Tibial nerve (tissue), 4 donors: ENCODE data around the gene ORC5. TPM values are rescaled to one million over a fixed set of nuclear protein-coding genes. Genes with fewer than 3 reads are reported as not detected.

Experiments used
- DNase-seq, 2 donors: peaks; one replicate each; pipeline ENCODE4 v3.0.0-alpha.2; 2019; ENCODE audit warnings: low spot score in 2 of 2
- H3K27ac ChIP-seq, 4 donors: fragments of 200-600 bp; sonication (generic) in 3 of 4; one replicate each; pipeline ENCODE4 v1.5.1; 2017 to 2019; ENCODE audit warnings: mild to moderate bottlenecking in 1 of 4
- H3K27me3 ChIP-seq, 2 donors: fragments of 200-600 bp; sonication (generic) in 1 of 2; one replicate each; pipeline versions ENCODE4 v1.5.1 to v1.6.0; 2017 to 2019
- H3K36me3 ChIP-seq, 3 donors: fragments of 200-600 bp; sonication (generic); one replicate each; pipeline ENCODE4 v1.5.1; 2018 to 2019
- H3K4me1 ChIP-seq, 4 donors: fragments of 200-600 bp; sonication (generic) in 3 of 4; one replicate each; pipeline ENCODE4 v1.5.1; 2017 to 2019
- H3K4me3 ChIP-seq, 4 donors: fragments of 200-600 bp; sonication (generic) in 3 of 4; one replicate each; pipeline ENCODE4 v1.5.1; 2017 to 2019; ENCODE audit warnings: mild to moderate bottlenecking in 1 of 4, moderate library complexity in 1 of 4
- H3K9me3 ChIP-seq, 4 donors: fragments of 200-600 bp; sonication (generic) in 3 of 4; one replicate each; pipeline ENCODE4 v1.5.1; 2017 to 2019
- CTCF ChIP-seq, 5 experiments: fragments of 200-600 bp in 3 of 5; fragments of 450-650 bp in 2 of 5; sonication (generic) in 3 of 5; IDR thresholded peaks; one replicate each; pipeline ENCODE4 v1.5.1; 2016 to 2019; ENCODE audit warnings: antibody characterized with exemption in 5 of 5, mild to moderate bottlenecking in 3 of 5, moderate library complexity in 2 of 5
- EP300 ChIP-seq, 2 donors: sonication (generic); formaldehyde crosslinking; IDR thresholded peaks; one replicate each; pipeline ENCODE4 v1.6.1; 2017; ENCODE audit warnings: antibody characterized with exemption in 2 of 2, mild to moderate bottlenecking in 1 of 2
- POLR2A ChIP-seq, 2 donors: fragments of 450-650 bp; IDR thresholded peaks; one replicate each; pipeline ENCODE4 v1.6.1; 2017; ENCODE audit warnings: antibody characterized with exemption in 2 of 2, mild to moderate bottlenecking in 2 of 2, moderate library complexity in 2 of 2
- WGBS, 2 donors: methylation state at CpG; one replicate each; pipeline ENCODE4 v1.1.5; 2018; 5-methylcytosine and 5-hydroxymethylcytosine counted together
- total RNA-seq, 4 donors: library from RNA; depleted of rRNA; stranded (reverse); fragments of >200 nt; gene quantifications; one replicate each; pipeline ENCODE4 v1.1.0, GENCODE V29; 2016

Gene ORC5
- total RNA-seq, 4 donors from 2014 or later = 12.4 to 31.0 (median 26.8) TPM

GRCh38 chr7:104209063-104209462 lies 1.2 kb upstream of the ORC5 start:
- TF ChIP-seq EP300 (IDR thresholded peaks at IDR 0.05) (no peak), CTCF (IDR thresholded peaks at IDR 0.05) (no peak), POLR2A (IDR thresholded peaks at IDR 0.05) (no peak)
- H3K27me3 ChIP-seq = no peaks in the 10 kb centered on the region
- H3K27ac ChIP-seq = no peak overlapping the region
- no peak overlapping the region for H3K4me3 ChIP-seq
- 71 to 82% methylated on average over 4 of the region's 4 CpGs for WGBS, 2 donors
- no peaks in the 10 kb centered on the region for H3K9me3 ChIP-seq
- no peaks in the 10 kb centered on the region for H3K36me3 ChIP-seq
- DNase-seq = no peak
- peaks cover 0 to 36% (median 16%) of the 10 kb centered on the region in 4 donors for H3K4me1 ChIP-seq

- Histone ChIP-seq H3K4me1 (peaks cover 0 to 36% (median 16%) of the 10 kb centered on the region in 4 donors), H3K27me3 (no peaks in the 10 kb centered on the region), H3K27ac (peak overlapping the region; percentile 60 to 93 (median 84)), H3K36me3 (peaks cover 0 to 4% (median 0%) of the 10 kb centered on the region in 3 donors), H3K4me3 (peak overlapping the region; percentile 36 to 83 (median 62)), H3K9me3 (no peaks in the 10 kb centered on the region)
- no peak for DNase-seq
- WGBS, 2 donors = 34 to 37% methylated on average over 7 of the region's 7 CpGs
- TF ChIP-seq CTCF (IDR thresholded peaks at IDR 0.05) (no peak), POLR2A (IDR thresholded peaks at IDR 0.05) (no peak), EP300 (IDR thresholded peaks at IDR 0.05) (no peak)
These were observed 588 bp upstream of the ORC5 start for GRCh38 chr7:104208421-104208780.

GRCh38 chr7:104207348-104207730 lies 474 bp downstream of the ORC5 start:
- peaks cover 0 to 15% (median 0%) of the 10 kb centered on the region in 3 donors for H3K36me3 ChIP-seq
- WGBS, 2 donors = 1 to 6% methylated on average over 10 of the region's 10 CpGs
- peak overlapping the region in 3 of 4 donors; percentile 79 to 93 (median 88) for H3K27ac ChIP-seq
- peak overlapping the region; percentile 36 to 83 (median 62) for H3K4me3 ChIP-seq
- no peaks in the 10 kb centered on the region for H3K9me3 ChIP-seq
- no peak for TF ChIP-seq EP300 (IDR thresholded peaks at IDR 0.05)
- peaks cover 0 to 36% (median 16%) of the 10 kb centered on the region in 4 donors for H3K4me1 ChIP-seq
- H3K27me3 ChIP-seq = no peaks in the 10 kb centered on the region
- DNase-seq = no peak

GRCh38 chr7:104206841-104207240 lies 972 bp downstream of the ORC5 start:
- 34 to 36% methylated on average over 6 of the region's 6 CpGs for WGBS, 2 donors
- DNase-seq = no peak
- Histone ChIP-seq H3K27ac (peak overlapping the region in 2 of 4 donors; percentile 88 to 93), H3K27me3 (no peaks in the 10 kb centered on the region), H3K4me3 (peak overlapping the region; percentile 36 to 83 (median 62)), H3K9me3 (no peaks in the 10 kb centered on the region), H3K4me1 (peaks cover 0 to 36% (median 16%) of the 10 kb centered on the region in 4 donors), H3K36me3 (peaks cover 0 to 20% (median 0%) of the 10 kb centered on the region in 3 donors)
- TF ChIP-seq CTCF (IDR thresholded peaks at IDR 0.05) (no peak), POLR2A (IDR thresholded peaks at IDR 0.05) (no peak), EP300 (IDR thresholded peaks at IDR 0.05) (no peak)

- H3K9me3 ChIP-seq = peaks cover 0 to 4% (median 0%) of the 10 kb centered on the region in 4 donors
- no peak overlapping the region for H3K27ac ChIP-seq
- peaks cover 0 to 91% (median 15%) of the 10 kb centered on the region in 3 donors for H3K36me3 ChIP-seq
- no peaks in the 10 kb centered on the region for H3K4me1 ChIP-seq
- WGBS, 2 donors = 97 to 98% methylated on average over 6 of the region's 6 CpGs
- no peak for DNase-seq
- no peaks in the 10 kb centered on the region for H3K27me3 ChIP-seq
- H3K4me3 ChIP-seq = no peak overlapping the region
- TF ChIP-seq CTCF (IDR thresholded peaks at IDR 0.05) (no peak), POLR2A (IDR thresholded peaks at IDR 0.05) (no peak), EP300 (IDR thresholded peaks at IDR 0.05) (no peak)
These were observed 9.0 kb downstream of the ORC5 start for GRCh38 chr7:104198673-104199278.
